Epithelial cell of proximal tubule (primary cell): ENCODE measurements around the gene ALG8. TPM values are rescaled to one million over a fixed set of nuclear protein-coding genes. Genes with fewer than 3 reads are reported as not detected.
"Not testable (repeated sequence)": the region's sequence is repeated elsewhere in the genome, so short reads cannot be mapped to it uniquely, and the experiment has no call there.

Experiments
- DNase-seq: peaks from one replicate; pipeline ENCODE4 v3.0.0-alpha.2; 2011; ENCODE audit warnings: low read depth
- H3K4me3 ChIP-seq: 2 replicates; pipeline ENCODE4 v1.5.1; 2011; ENCODE audit warnings: low read depth, mild to moderate bottlenecking, low read length
- CTCF ChIP-seq: conservative IDR thresholded peaks from 2 replicates; pipeline ENCODE4 v1.5.1; 2012; ENCODE audit warnings: low read depth, mild to moderate bottlenecking, low read length
- total RNA-seq: library from RNA; depleted of rRNA; stranded (reverse); fragments of >200 nt; gene quantifications from 2 replicates; pipeline ENCODE4 v1.2.3, GENCODE V29; 2015

Gene ALG8
- total RNA-seq, 1 donor from 2014 or later = 38.1 TPM

DNA sequence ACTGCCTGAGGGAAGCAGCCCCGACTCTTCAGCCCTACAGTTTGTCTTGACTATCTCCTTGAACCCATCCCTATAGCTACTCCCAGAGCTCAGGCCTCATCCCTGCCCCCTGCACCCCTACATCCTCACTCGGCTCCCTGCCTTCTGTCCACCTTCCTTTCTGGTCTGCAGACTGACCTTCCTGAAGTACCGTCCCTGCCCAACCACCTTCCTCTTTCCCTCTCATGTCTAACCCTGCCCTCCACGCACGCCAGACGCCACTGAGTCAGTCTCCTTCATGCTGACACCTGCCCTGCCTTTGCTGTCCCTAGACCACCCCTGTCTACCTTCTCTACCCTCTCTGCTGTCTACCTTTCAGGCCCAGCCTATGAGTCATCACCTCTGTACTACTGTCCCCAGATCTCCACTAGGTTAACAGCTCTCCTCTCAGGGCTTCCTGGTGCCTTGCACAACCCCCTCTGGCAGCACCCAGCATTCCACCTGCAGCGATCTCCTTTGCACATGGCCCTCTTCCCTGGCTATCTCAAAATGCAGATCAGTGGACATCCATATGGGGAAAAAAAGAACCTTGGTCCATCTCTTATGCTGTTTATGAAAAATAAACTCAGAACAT is 40.1 kb upstream of the ALG8 start:
- TF ChIP-seq CTCF = no peak
- no peak overlapping the region for H3K4me3 ChIP-seq
- no peak for DNase-seq

DNA sequence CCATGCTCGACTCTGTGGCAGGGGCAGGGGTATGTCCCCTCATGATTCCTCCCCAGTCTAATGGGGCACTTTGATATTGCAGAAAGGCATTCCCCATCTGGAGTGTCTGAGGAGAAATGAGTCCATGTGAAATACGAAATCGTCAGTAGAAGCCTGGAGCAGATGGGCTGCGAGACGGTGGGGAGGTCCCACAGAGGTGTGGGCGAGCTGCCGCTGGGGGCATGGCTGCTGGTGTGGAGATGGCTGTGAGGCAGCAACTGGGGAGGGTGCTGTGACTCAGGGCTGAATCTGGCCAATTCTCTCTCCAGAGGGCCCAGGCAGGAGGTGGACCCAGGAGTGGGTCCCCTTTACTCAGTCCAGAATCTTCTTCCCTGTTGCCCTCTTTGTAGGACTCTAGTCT is 37.8 kb upstream of the ALG8 start:
- no peak for DNase-seq
- no peak for TF ChIP-seq CTCF
- no peak overlapping the region for H3K4me3 ChIP-seq

GRCh38 chr11:78176605-78177141 is 37.2 kb upstream of the ALG8 start:
- no peak for TF ChIP-seq CTCF
- no peak overlapping the region for H3K4me3 ChIP-seq
- DNase-seq = no peak

- DNase-seq, H3K4me3 ChIP-seq: not testable (repeated sequence)
Observed at GRCh38 chr11:78175862-78176261, 36.4 kb upstream of the ALG8 start.

DNA sequence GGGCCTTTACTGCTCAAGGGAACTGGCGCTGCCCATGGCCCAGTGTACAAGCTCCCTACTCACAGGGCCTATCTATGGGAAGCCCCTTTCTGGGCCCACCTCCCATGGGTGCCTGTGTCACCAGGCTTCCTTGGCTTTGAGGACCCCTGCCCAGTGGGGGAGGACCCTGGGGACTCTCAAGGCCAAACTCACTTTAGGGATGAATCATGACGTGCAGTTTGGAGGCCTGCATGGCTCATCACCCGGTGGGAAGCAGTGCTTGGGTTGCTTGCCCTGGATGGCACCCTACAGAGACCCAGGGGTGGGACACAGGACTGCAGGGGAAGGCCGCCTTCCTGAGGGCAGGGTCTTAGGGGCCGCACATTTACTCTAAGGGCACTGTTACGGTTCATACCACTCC is 32.5 kb upstream of the ALG8 start:
- no peak overlapping the region for H3K4me3 ChIP-seq
- TF ChIP-seq CTCF = no peak
- no peak for DNase-seq

- TF ChIP-seq CTCF = no peak
- no peak for DNase-seq
- no peak overlapping the region for H3K4me3 ChIP-seq
Observed at GRCh38 chr11:78170874-78171549, 31.6 kb upstream of the ALG8 start.

GRCh38 chr11:78170413-78170812 is 31.0 kb upstream of the ALG8 start:
- no peak overlapping the region for H3K4me3 ChIP-seq
- TF ChIP-seq CTCF = no peak
- DNase-seq = no peak
